K562 (cell line): ENCODE measurements around the gene CPTP. TPM values are rescaled to one million over a fixed set of nuclear protein-coding genes. Genes with fewer than 3 reads are reported as not detected.

Source experiments
- ARID3A ChIP-seq: IDR thresholded peaks from 2 replicates; pipeline ENCODE4 v1.6.1; 2012; ENCODE audit warnings: low read depth, low read length, improper control_type of control experiment, borderline replicate concordance
- CREM ChIP-seq: IDR thresholded peaks from 2 replicates; pipeline ENCODE4 v1.6.1; 2014; ENCODE audit warnings: antibody characterized with exemption, low read depth
- NR1H2 ChIP-seq: sonication (generic); formaldehyde crosslinking; IDR thresholded peaks from 2 replicates; pipeline ENCODE4 v1.4.0; 2020; ENCODE audit warnings: mild to moderate bottlenecking, missing genetic modification reagents
- RBM17 ChIP-seq: fragments of 200-400 bp; formaldehyde crosslinking; IDR thresholded peaks from 2 replicates; pipeline ENCODE4 v1.6.1; 2017; ENCODE audit warnings: low read depth, mild to moderate bottlenecking, low read length, borderline replicate concordance
- RBM25 ChIP-seq: fragments of 200-400 bp; formaldehyde crosslinking; IDR thresholded peaks from 2 replicates; pipeline ENCODE4 v1.6.1; 2018; ENCODE audit warnings: low read length, low read depth, moderate library complexity; ENCODE audit not compliant: severe bottlenecking
- RERE ChIP-seq: sonication (generic); formaldehyde crosslinking; IDR thresholded peaks from 2 replicates; pipeline ENCODE4 v1.8.0; 2023; ENCODE audit warnings: missing genetic modification reagents, mild to moderate bottlenecking, borderline replicate concordance
- SNIP1 ChIP-seq: fragments of 450-650 bp; IDR thresholded peaks from 2 replicates; pipeline ENCODE4 v1.7.1; 2017; ENCODE audit warnings: low read depth, mild to moderate bottlenecking
- TAF1 ChIP-seq: IDR thresholded peaks from 2 replicates; pipeline ENCODE4 v1.6.1; 2011; ENCODE audit warnings: mild to moderate bottlenecking, low read length, moderate library complexity; ENCODE audit not compliant: insufficient read depth, control insufficient read depth, severe bottlenecking; ENCODE audit errors: extremely low read depth
- XRCC4 ChIP-seq: IDR thresholded peaks from one replicate; pipeline ENCODE4 v1.6.1; 2011; ENCODE audit not compliant: insufficient read depth, insufficient read length; ENCODE audit errors: extremely low read depth
- ZKSCAN1 ChIP-seq: fragments of 150-350 bp; IDR thresholded peaks from 2 replicates; pipeline ENCODE4 v1.6.1; 2016; ENCODE audit warnings: low read depth, low read length
- ZNF224 ChIP-seq: sonication (generic); formaldehyde crosslinking; IDR thresholded peaks from 2 replicates; pipeline ENCODE4 v1.8.0; 2022; ENCODE audit warnings: mild to moderate bottlenecking, missing genetic modification reagents
- polyA plus RNA-seq, 8 experiments: library from polyadenylated mRNA; depleted of rRNA in 4 of 8; stranded (reverse) in 5 of 8; unstranded in 3 of 8; fragments of >200 nt; fragmentation: Nextera tagmentation in 2 of 8; fragmentation: Illumina TruSeq in 1 of 8; extraction: Ambion mirVana in 2 of 8; extraction: Trizol in 1 of 8; gene quantifications; 2 replicates each; pipeline versions ENCODE4 v1.2.1 to v1.2.3, GENCODE V29; 2011 to 2014; ENCODE audit warnings: inconsistent platforms in 1 of 8, missing spikeins in 1 of 8
- total RNA-seq, 7 experiments: library from RNA; depleted of rRNA in 6 of 7; stranded (reverse); fragments of >200 nt in 6 of 7; fragmentation: Illumina TruSeq in 2 of 7; extraction: Trizol in 2 of 7; gene quantifications; 2 replicates each; pipeline versions ENCODE4 v1.2.1 to v1.2.3, GENCODE V29; 2011 to 2021; ENCODE audit warnings: low replicate concordance in 1 of 7
- TF ChIP-seq, protein P1 (sequence below): fragments of 450-650 bp; conservative IDR thresholded peaks from 2 replicates; pipeline ENCODE4 v1.6.1; 2016; ENCODE audit warnings: missing genetic modification characterization, low read depth, mild to moderate bottlenecking, missing compliant biosample characterization, moderate library complexity
- TF ChIP-seq, protein P2 (sequence below): fragments of 450-650 bp; IDR thresholded peaks from 2 replicates; pipeline ENCODE4 v1.6.1; 2016; ENCODE audit warnings: borderline replicate concordance
- TF ChIP-seq, protein P3 (sequence below): fragments of 450-650 bp; IDR thresholded peaks from one replicate; pipeline ENCODE4 v1.6.1; 2018; ENCODE audit warnings: mild to moderate bottlenecking, moderate library complexity; ENCODE audit not compliant: partially characterized antibody

CPTP gene
- total and polyA plus RNA-seq, 9 of the 15 experiments (the other 6 are each of a cell fraction or from before 2014, with no cell fraction given) = 0.11 to 25.8 (median 3.5) TPM

DNA sequence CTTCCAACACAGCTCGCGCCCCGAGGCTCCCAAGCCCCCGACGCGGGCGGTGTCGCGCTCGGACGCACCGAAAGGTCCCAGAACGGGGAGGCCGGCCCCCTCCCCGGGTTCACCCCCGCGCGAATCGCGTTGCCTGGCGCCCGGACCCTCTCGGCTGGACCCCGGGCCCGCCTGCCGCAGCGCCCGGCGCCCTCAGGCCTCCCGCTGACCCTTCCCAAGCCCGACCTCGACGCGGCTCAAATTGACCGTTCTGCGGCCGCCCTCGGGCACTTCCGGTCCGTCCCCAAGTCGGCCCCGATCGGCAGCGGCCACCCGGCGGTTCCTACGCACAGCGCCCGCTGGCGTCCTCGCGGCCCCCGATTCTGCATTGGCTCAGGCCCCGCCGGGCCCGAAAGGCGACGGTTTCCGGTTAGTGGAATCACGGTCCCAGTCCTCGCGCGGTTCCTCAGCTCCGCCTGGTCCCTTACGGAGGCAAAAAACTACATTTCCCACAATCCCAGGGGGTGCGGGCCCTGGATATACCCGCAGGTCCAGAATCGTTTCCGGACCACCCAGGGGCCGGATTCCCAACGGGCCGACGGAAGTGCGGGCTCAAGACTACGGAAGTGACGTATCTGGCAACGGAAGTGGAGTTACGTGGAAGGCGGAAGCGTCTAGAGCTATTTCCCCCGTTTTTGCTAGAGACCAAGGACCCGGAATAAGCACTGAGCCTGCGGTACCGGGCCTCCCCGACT lies 50.5 kb downstream of the CPTP start, which contains the start of gene AURKAIP1 (continued):
- TF ChIP-seq ZKSCAN1 = peak; percentile 88
- no peak for TF ChIP-seq ZNF224
- TF ChIP-seq, protein P1, sequence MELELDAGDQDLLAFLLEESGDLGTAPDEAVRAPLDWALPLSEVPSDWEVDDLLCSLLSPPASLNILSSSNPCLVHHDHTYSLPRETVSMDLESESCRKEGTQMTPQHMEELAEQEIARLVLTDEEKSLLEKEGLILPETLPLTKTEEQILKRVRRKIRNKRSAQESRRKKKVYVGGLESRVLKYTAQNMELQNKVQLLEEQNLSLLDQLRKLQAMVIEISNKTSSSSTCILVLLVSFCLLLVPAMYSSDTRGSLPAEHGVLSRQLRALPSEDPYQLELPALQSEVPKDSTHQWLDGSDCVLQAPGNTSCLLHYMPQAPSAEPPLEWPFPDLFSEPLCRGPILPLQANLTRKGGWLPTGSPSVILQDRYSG = peak; percentile 86
- TF ChIP-seq, protein P2, sequence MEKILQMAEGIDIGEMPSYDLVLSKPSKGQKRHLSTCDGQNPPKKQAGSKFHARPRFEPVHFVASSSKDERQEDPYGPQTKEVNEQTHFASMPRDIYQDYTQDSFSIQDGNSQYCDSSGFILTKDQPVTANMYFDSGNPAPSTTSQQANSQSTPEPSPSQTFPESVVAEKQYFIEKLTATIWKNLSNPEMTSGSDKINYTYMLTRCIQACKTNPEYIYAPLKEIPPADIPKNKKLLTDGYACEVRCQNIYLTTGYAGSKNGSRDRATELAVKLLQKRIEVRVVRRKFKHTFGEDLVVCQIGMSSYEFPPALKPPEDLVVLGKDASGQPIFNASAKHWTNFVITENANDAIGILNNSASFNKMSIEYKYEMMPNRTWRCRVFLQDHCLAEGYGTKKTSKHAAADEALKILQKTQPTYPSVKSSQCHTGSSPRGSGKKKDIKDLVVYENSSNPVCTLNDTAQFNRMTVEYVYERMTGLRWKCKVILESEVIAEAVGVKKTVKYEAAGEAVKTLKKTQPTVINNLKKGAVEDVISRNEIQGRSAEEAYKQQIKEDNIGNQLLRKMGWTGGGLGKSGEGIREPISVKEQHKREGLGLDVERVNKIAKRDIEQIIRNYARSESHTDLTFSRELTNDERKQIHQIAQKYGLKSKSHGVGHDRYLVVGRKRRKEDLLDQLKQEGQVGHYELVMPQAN = no peak
- TF ChIP-seq RBM25 = peak; percentile 92
- TF ChIP-seq, protein P3, sequence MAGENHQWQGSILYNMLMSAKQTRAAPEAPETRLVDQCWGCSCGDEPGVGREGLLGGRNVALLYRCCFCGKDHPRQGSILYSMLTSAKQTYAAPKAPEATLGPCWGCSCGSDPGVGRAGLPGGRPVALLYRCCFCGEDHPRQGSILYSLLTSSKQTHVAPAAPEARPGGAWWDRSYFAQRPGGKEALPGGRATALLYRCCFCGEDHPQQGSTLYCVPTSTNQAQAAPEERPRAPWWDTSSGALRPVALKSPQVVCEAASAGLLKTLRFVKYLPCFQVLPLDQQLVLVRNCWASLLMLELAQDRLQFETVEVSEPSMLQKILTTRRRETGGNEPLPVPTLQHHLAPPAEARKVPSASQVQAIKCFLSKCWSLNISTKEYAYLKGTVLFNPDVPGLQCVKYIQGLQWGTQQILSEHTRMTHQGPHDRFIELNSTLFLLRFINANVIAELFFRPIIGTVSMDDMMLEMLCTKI = no peak
- peak; percentile 79; the same call in 1 of the 2 replicates for TF ChIP-seq NR1H2 (CRISPR knock-in tag)
- TF ChIP-seq XRCC4 = no peak
- peak; percentile 86 for TF ChIP-seq TAF1
- TF ChIP-seq SNIP1 = no peak; the same call in 1 of the 2 replicates
- TF ChIP-seq RERE (CRISPR knock-in tag) = no peak
- TF ChIP-seq RBM17 = no peak
- no peak for TF ChIP-seq ARID3A
- TF ChIP-seq CREM = peak; percentile 94
